ENCODE data around the gene SAPCD1. TPM values are rescaled to one million over a fixed set of nuclear protein-coding genes. Genes with fewer than 3 reads are reported as not detected.
A peak's percentile ranks its signal among the peaks of the same experiment; 100 is the strongest.
"Not testable (repeated sequence)": the region's sequence is repeated elsewhere in the genome, so short reads cannot be mapped to it uniquely, and the experiment has no call there.

SAPCD1 gene
- total RNA-seq, 1 donor from 2014 or later, result 9.0 TPM

GRCh38 chr6:31791324-31792089, 29.1 kb downstream of the SAPCD1 start:
- DNase-seq (no peak), ATAC-seq (ENCODE audit: low read depth) (no peak)
- ChIA-PET POLR2A (interaction anchor here (0.6 to 4.4 kb wide), 7 partner anchors 14 to 131 kb away, joined by 3 to 43 read pairs (median 7); partner anchors contain the start of genes C6orf47, CLIC1, LSM2 and MSH5), CTCF (interaction anchor here (0.6 to 1.6 kb wide), 10 partner anchors 9 to 208 kb away, joined by 3 to 8 read pairs (median 4); partner anchors contain the start of genes CLIC1, DDAH2, LSM2 and MSH5)
- H3K4me3 Mint-ChIP-seq, result peak overlapping the region; percentile 42
- no peaks in the 10 kb centered on the region for H3K27me3 Mint-ChIP-seq
- intact Hi-C loops (cut with micrococcal nuclease), result loop anchor here (1.0 kb wide), 1 partner anchor 244 kb away; the partner anchor contains the start of gene NFKBIL1
- H3K36me3 Mint-ChIP-seq (ENCODE audit: low read depth), result peaks cover 45% of the 10 kb centered on the region
- H3K9me3 Mint-ChIP-seq, result no peaks in the 10 kb centered on the region
- peak overlapping the region; percentile 72 for H3K27ac Mint-ChIP-seq
- TF ChIP-seq, protein P1, sequence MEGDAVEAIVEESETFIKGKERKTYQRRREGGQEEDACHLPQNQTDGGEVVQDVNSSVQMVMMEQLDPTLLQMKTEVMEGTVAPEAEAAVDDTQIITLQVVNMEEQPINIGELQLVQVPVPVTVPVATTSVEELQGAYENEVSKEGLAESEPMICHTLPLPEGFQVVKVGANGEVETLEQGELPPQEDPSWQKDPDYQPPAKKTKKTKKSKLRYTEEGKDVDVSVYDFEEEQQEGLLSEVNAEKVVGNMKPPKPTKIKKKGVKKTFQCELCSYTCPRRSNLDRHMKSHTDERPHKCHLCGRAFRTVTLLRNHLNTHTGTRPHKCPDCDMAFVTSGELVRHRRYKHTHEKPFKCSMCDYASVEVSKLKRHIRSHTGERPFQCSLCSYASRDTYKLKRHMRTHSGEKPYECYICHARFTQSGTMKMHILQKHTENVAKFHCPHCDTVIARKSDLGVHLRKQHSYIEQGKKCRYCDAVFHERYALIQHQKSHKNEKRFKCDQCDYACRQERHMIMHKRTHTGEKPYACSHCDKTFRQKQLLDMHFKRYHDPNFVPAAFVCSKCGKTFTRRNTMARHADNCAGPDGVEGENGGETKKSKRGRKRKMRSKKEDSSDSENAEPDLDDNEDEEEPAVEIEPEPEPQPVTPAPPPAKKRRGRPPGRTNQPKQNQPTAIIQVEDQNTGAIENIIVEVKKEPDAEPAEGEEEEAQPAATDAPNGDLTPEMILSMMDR (IDR thresholded peaks at IDR 0.05), result no peak
- peaks cover 67% of the 10 kb centered on the region for H3K4me1 Mint-ChIP-seq

DNA sequence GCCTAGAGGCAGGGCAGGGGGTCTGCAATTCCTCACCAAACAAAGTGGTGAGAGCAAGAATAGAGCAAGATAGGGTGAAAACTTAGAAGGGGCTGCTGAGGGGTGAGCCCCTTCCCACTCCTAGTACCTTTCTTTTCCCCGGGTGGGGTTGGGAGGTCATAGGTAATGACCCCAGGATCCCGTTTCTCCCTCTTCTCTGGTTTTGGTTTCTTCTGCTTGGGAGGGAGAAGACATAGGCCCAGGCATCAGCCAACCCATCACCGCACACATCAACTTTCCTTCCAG, 29.6 kb downstream of the SAPCD1 start:
- H3K4me1 Mint-ChIP-seq, result peaks cover 72% of the 10 kb centered on the region
- H3K27ac Mint-ChIP-seq, result peak overlapping the region; percentile 46
- intact Hi-C loops (cut with micrococcal nuclease), result no loop called here
- no peak for ATAC-seq (ENCODE audit: low read depth)
- no peaks in the 10 kb centered on the region for H3K27me3 Mint-ChIP-seq
- H3K4me3 Mint-ChIP-seq, result no peak overlapping the region
- TF ChIP-seq, protein P1 (IDR thresholded peaks at IDR 0.05), result no peak
- DNase-seq, result no peak
- POLR2A ChIA-PET, result interaction anchor here (2.0 to 4.4 kb wide), 2 partner anchors 14 to 53 kb away, joined by 11 to 43 read pairs; partner anchors contain the start of genes LSM2 and MSH5
- no peaks in the 10 kb centered on the region for H3K9me3 Mint-ChIP-seq
- H3K36me3 Mint-ChIP-seq (ENCODE audit: low read depth), result peaks cover 45% of the 10 kb centered on the region
- CTCF ChIA-PET, result interaction anchor here (1.5 kb wide), 1 partner anchor 13 kb away, joined by 5 read pairs; no protein-coding TSS in a partner anchor

DNA sequence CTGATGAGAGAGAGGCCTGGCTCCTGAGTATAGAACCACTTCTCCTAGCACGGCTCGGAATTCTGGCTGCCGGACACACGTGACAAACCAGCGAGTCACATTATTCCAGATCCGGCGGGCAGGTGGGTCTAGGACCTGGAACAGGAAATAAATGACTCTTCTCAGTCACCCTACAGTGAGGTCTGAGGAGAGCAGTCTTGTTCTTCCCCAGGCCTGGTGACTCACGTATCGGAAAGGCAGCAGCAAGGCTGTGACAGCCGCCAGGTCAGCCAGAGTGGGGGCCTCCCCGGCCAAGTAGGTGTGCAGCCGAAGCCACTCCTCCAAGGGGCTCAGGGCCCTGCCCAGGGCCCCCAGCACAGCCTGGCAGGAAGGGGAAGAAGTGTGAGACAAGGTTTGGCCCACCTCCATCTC, 30.3 kb downstream of the SAPCD1 start:
- ATAC-seq (ENCODE audit: low read depth) (no peak), DNase-seq (no peak)
- peaks cover 76% of the 10 kb centered on the region for H3K4me1 Mint-ChIP-seq
- H3K27me3 Mint-ChIP-seq, result no peaks in the 10 kb centered on the region
- H3K9me3 Mint-ChIP-seq, result no peaks in the 10 kb centered on the region
- TF ChIP-seq, protein P1 (IDR thresholded peaks at IDR 0.05), result no peak
- H3K4me3 Mint-ChIP-seq, result no peak overlapping the region
- H3K36me3 Mint-ChIP-seq (ENCODE audit: low read depth), result peaks cover 46% of the 10 kb centered on the region
- H3K27ac Mint-ChIP-seq, result peak overlapping the region; percentile 46
- CTCF ChIA-PET, result no interaction called here
- intact Hi-C loops (cut with micrococcal nuclease), result no loop called here
- POLR2A ChIA-PET, result interaction anchor here (2.0 to 4.0 kb wide), 2 partner anchors 14 to 62 kb away, joined by 11 to 19 read pairs; partner anchors contain the start of genes DDAH2 and LSM2

- H3K9me3 Mint-ChIP-seq; CTCF ChIA-PET; DNase-seq; ATAC-seq (ENCODE audit: low read depth); H3K27me3 Mint-ChIP-seq: not testable (repeated sequence)
- peak overlapping the region; percentile 98 for H3K4me3 Mint-ChIP-seq
- intact Hi-C loops (cut with micrococcal nuclease), result loop anchor here (1.0 to 2.0 kb wide), 4 partner anchors 17 to 69 kb away; partner anchors contain the start of genes NEU1 and VWA7
- H3K27ac Mint-ChIP-seq, result peak overlapping the region; percentile 98
- peaks cover 77% of the 10 kb centered on the region for H3K4me1 Mint-ChIP-seq
- H3K36me3 Mint-ChIP-seq (ENCODE audit: low read depth), result peaks cover 46% of the 10 kb centered on the region
- POLR2A ChIA-PET, result interaction anchor here (0.7 to 4.0 kb wide), 2 partner anchors 64 to 211 kb away, joined by 6 to 19 read pairs; partner anchors contain the start of genes DDAH2 and LTB
These were observed 31.4 kb downstream of the SAPCD1 start for GRCh38 chr6:31793927-31794245.

- intact Hi-C loops (cut with micrococcal nuclease), result loop anchor here (1.0 to 2.0 kb wide), 4 partner anchors 17 to 68 kb away; partner anchors contain the start of genes NEU1 and VWA7
- Mint-ChIP-seq H3K9me3 (no peaks in the 10 kb centered on the region), H3K4me1 (peaks cover 75% of the 10 kb centered on the region), H3K27me3 (no peaks in the 10 kb centered on the region), H3K4me3 (peak overlapping the region; percentile 98), H3K36me3 (ENCODE audit: low read depth) (peaks cover 44% of the 10 kb centered on the region), H3K27ac (peak overlapping the region; percentile 98)
- CTCF ChIA-PET, result interaction anchor here (1.8 to 2.9 kb wide), 3 partner anchors 12 to 55 kb away, joined by 5 to 20 read pairs (median 9); partner anchors contain the start of genes HSPA1A, HSPA1L, LSM2 and MSH5
- ATAC-seq (ENCODE audit: low read depth), result no peak
- no peak for DNase-seq
- POLR2A ChIA-PET, result interaction anchor here (0.6 to 5.9 kb wide), 14 partner anchors 12 to 129 kb away, joined by 3 to 103 read pairs (median 8); partner anchors contain the start of genes CLIC1, CSNK2B, DDAH2 and GPANK1
- TF ChIP-seq, protein P1 (IDR thresholded peaks at IDR 0.05), result no peak
These were observed 31.9 kb downstream of the SAPCD1 start for GRCh38 chr6:31794294-31794865.

All from activated B cell treated with CpG ODN at 0.5 μM for 24 hours (primary cell).